Panc1 (cell line): ENCODE data around the gene JAZF1. TPM values are rescaled to one million over a fixed set of nuclear protein-coding genes. Genes with fewer than 3 reads are reported as not detected.

Source experiments
- ATAC-seq: fragments of 200-7000 bp; cut with Tn5 transposase; 2 replicates; pipeline ENCODE4 v1.9.1; 2020; ENCODE audit warnings: mild to moderate bottlenecking, moderate library complexity
- BruUV-seq: library from RNA; stranded (reverse); fragments of 400-500 nt; replicated peaks from 2 replicates; lab custom pipeline; 2021; lab: Mats Ljungman, UMichigan
- CTCF ChIA-PET: fragments of 300-600 bp; sonication (Branson Sonifier 250); formaldehyde crosslinking; loops from one replicate; lab custom pipeline; 2022; ENCODE audit warnings: antibody characterized with exemption; lab: Charles Lee
- POLR2A ChIA-PET: fragments of 300-600 bp; sonication (Branson Sonifier 250); formaldehyde crosslinking; loops from one replicate; lab custom pipeline; 2022; ENCODE audit warnings: antibody characterized with exemption; lab: Charles Lee
- DNase-seq: peaks from one replicate; pipeline ENCODE4 v3.0.0-alpha.2; 2010; ENCODE audit warnings: low read depth, low spot score
- H3K27ac ChIP-seq: 2 replicates; pipeline ENCODE4 v1.5.1; 2011; ENCODE audit warnings: mild to moderate bottlenecking, low read length, inconsistent platforms
- H3K27me3 ChIP-seq: fragments of 200-500 bp; sonication (Bioruptor generic); 2 replicates; pipeline ENCODE4 v1.6.0; 2014; ENCODE audit warnings: low read length, inconsistent platforms; ENCODE audit not compliant: control insufficient read depth, insufficient read depth
- H3K36me3 ChIP-seq: fragments of 200-500 bp; sonication (Bioruptor generic); 2 replicates; pipeline ENCODE4 v1.5.1; 2014; ENCODE audit warnings: inconsistent platforms, mild to moderate bottlenecking, low read length, moderate library complexity; ENCODE audit not compliant: control insufficient read depth, insufficient read depth
- H3K4me1 ChIP-seq: 2 replicates; pipeline ENCODE4 v1.5.1; 2011; ENCODE audit warnings: inconsistent platforms, mild to moderate bottlenecking, low read length, moderate library complexity; ENCODE audit not compliant: control insufficient read depth, insufficient read depth
- H3K4me3 ChIP-seq, 2 experiments: 2 replicates each; pipeline ENCODE4 v1.5.1; 2011 to 2012; ENCODE audit warnings: low read depth in 2 of 2, low read length in 2 of 2, mild to moderate bottlenecking in 2 of 2, inconsistent platforms in 1 of 2, moderate library complexity in 1 of 2
- H3K9me3 ChIP-seq: fragments of 200-500 bp; sonication (Bioruptor generic); 2 replicates; pipeline ENCODE4 v1.5.1; 2014; ENCODE audit warnings: low read depth, mild to moderate bottlenecking, inconsistent platforms, low read length, moderate library complexity; ENCODE audit not compliant: control insufficient read depth, insufficient read depth
- POLR2AphosphoS5 ChIP-seq: IDR thresholded peaks from 2 replicates; pipeline ENCODE4 v1.6.1; 2012; ENCODE audit warnings: mild to moderate bottlenecking, low read depth, low read length, moderate library complexity
- REST ChIP-seq, 2 experiments: IDR thresholded peaks; 2 replicates each; pipeline ENCODE4 v1.6.1; 2011 to 2012; ENCODE audit warnings: low read depth in 2 of 2, control low read depth in 1 of 2, low read length in 1 of 2, mild to moderate bottlenecking in 1 of 2, moderate library complexity in 1 of 2; ENCODE audit not compliant: insufficient read depth in 1 of 2
- SIN3A ChIP-seq: IDR thresholded peaks from 2 replicates; pipeline ENCODE4 v1.6.1; 2012; ENCODE audit warnings: low read depth, mild to moderate bottlenecking, low read length, moderate library complexity, borderline replicate concordance; ENCODE audit not compliant: insufficient read depth
- TCF7L2 ChIP-seq: IDR thresholded peaks from 2 replicates; pipeline ENCODE4 v1.6.1; 2011; ENCODE audit warnings: mild to moderate bottlenecking, low read depth, low read length, inconsistent platforms
- in situ Hi-C: cut with HindIII; loops from 2 replicates; pipeline ENCODE4 v1.10.0; 2016; ENCODE audit warnings: low sequenced_read_pairs, low pct_unique_long_range_greater_than_20kb
- intact Hi-C: fragments of 100-400 bp; cut with micrococcal nuclease; formaldehyde crosslinking; loops from one replicate; pipeline ENCODE4 v1.10.0; 2022; ENCODE audit not compliant: unreplicated experiment
- total RNA-seq: library from RNA; stranded (reverse); gene quantifications from one replicate; pipeline ENCODE4 v1.2.1, GENCODE V29; 2021; ENCODE audit not compliant: unreplicated experiment
- TF ChIP-seq, protein P1 (sequence below): fragments of 450-650 bp; IDR thresholded peaks from 2 replicates; pipeline ENCODE4 v1.5.1; 2017; ENCODE audit warnings: mild to moderate bottlenecking

Gene JAZF1
- total RNA-seq, 1 experiment from 2014 or later, result 8.8 TPM

DNA sequence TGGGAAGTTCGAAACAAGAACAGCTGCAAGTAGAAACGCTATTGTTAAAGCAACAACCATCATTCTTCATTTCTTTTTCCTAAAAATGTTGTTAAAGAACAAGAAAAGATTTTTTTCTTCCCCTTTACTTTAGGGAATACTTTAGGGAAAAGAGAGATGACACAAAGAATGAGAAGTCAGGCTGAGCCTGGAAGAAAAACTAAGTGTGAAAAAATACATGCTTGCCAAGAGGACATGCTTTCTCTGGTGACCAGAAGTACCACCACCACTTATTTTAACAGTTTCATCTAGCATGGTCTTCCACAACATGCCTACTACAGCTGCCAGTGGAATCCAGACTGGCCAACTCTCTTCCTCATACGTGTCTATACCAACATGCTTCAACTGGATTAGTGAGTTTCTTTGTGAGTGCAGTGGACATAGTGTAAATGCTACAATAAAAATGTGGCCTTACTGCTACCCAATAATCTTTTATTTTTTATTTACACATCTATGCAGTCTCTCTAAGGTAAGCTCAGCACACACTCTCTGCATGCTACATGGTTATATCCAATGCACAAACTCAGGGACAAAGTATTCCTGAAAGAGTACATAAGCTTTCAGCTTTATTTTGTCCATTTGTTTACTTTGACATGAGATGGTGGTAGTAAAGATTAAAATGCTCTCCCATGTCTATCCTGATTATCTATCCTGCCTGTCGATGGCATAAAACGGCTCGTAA is 244.4 kb downstream of the JAZF1 start:
- Histone ChIP-seq H3K27me3 (no peaks in the 10 kb centered on the region), H3K36me3 (no peaks in the 10 kb centered on the region), H3K4me1 (peaks cover 10% of the 10 kb centered on the region; the same call in 1 of the 2 replicates), H3K4me3 (no peak overlapping the region), H3K9me3 (no peaks in the 10 kb centered on the region), H3K27ac (peak overlapping the region; percentile 11; the same call in 1 of the 2 replicates)
- CTCF ChIA-PET, result no interaction called here
- ATAC-seq (no peak), DNase-seq (no peak)
- TF ChIP-seq POLR2AphosphoS5, result no peak
- TF ChIP-seq SIN3A, result no peak
- TF ChIP-seq, protein P1, sequence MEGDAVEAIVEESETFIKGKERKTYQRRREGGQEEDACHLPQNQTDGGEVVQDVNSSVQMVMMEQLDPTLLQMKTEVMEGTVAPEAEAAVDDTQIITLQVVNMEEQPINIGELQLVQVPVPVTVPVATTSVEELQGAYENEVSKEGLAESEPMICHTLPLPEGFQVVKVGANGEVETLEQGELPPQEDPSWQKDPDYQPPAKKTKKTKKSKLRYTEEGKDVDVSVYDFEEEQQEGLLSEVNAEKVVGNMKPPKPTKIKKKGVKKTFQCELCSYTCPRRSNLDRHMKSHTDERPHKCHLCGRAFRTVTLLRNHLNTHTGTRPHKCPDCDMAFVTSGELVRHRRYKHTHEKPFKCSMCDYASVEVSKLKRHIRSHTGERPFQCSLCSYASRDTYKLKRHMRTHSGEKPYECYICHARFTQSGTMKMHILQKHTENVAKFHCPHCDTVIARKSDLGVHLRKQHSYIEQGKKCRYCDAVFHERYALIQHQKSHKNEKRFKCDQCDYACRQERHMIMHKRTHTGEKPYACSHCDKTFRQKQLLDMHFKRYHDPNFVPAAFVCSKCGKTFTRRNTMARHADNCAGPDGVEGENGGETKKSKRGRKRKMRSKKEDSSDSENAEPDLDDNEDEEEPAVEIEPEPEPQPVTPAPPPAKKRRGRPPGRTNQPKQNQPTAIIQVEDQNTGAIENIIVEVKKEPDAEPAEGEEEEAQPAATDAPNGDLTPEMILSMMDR, result no peak
- no peak for TF ChIP-seq REST (IDR thresholded peaks at IDR 0.05; ENCODE audit: insufficient read depth in 1 of 2, low read depth in 2 of 2, low read length in 1 of 2)
- no peak for TF ChIP-seq TCF7L2
- intact Hi-C loops, result loop anchor here (5.0 kb wide), 1 partner anchor 76 kb away; no protein-coding TSS in a partner anchor
- BruUV-seq, result no TSS peak
- in situ Hi-C loops, result no loop called here
- POLR2A ChIA-PET, result no interaction called here

GRCh38 chr7:27933671-27934565 is 246.7 kb downstream of the JAZF1 start:
- Histone ChIP-seq H3K27ac (peak overlapping the region; percentile 10), H3K9me3 (no peaks in the 10 kb centered on the region), H3K27me3 (no peaks in the 10 kb centered on the region), H3K4me3 (no peak overlapping the region), H3K36me3 (no peaks in the 10 kb centered on the region), H3K4me1 (peaks cover 10% of the 10 kb centered on the region; the same call in 1 of the 2 replicates)
- DNase-seq (no peak), ATAC-seq (peak; percentile 74)
- intact Hi-C loops, result no loop called here
- ChIA-PET CTCF (no interaction called here), POLR2A (no interaction called here)
- BruUV-seq, result no TSS peak
- TF ChIP-seq TCF7L2, result no peak
- TF ChIP-seq, protein P1, result peak; percentile 22; the same call in 1 of the 2 replicates
- TF ChIP-seq POLR2AphosphoS5, result no peak
- in situ Hi-C loops, result no loop called here
